Activated CD8-positive, alpha-beta memory T cell treated with anti-CD3 and anti-CD28 coated beads, Interleukin-2, amount 50 U/mL, for 1 hour (primary cell): ENCODE data around the gene CFAP141.
"Not testable (repeated sequence)": the region's sequence is repeated elsewhere in the genome, so short reads cannot be mapped to it uniquely, and the experiment has no call there.

Experiments
- DNase-seq: peaks from one replicate; pipeline ENCODE4 v3.0.0-alpha.2; 2020; ENCODE audit errors: extremely low read depth

CFAP141 gene

DNA sequence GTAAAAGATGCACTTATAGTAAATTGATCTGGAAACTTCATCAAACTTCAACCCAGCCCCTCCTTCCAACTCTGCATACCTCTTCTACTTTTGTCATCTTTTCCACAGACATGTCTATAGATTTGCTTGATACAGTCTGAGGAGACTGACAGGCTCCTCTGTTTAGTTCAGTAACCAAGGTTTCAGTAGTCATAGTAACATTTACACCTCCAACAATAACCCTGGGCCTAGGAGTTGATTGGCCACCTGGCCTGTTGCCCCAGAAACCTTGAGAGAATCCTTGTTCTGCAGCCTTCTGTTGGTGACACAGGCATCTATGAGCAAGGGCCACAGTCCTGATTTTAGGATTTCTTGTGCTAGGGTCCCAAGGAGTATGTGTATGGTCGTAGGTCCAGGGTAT is at the start of gene CFAP141:
Gene CFAP141 (minus strand): TSS at position 138 of the 400 bp plus-strand sequence. CDS start 26 bp downstream, at position 112.
- DNase-seq, result no peak

DNA sequence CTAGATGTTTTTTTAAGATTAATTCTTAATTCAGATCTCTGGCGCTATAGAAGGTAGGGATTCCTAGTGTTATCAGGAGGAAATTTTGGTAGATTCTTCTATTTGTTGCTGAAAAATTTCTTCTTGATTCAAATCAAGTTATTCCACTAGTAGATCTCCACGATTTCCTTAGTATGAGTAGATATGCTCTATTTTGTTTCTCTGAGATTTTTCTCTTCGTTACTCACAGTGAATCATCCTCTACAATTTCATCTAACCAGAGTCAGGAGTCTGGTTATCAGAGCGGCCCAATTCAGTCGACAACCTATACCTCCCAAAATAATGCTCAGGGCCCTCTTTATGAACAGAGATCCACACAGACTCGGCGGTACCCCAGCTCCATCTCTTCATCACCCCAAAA is 47.5 kb upstream of the CFAP141 start:
- no peak for DNase-seq

DNA sequence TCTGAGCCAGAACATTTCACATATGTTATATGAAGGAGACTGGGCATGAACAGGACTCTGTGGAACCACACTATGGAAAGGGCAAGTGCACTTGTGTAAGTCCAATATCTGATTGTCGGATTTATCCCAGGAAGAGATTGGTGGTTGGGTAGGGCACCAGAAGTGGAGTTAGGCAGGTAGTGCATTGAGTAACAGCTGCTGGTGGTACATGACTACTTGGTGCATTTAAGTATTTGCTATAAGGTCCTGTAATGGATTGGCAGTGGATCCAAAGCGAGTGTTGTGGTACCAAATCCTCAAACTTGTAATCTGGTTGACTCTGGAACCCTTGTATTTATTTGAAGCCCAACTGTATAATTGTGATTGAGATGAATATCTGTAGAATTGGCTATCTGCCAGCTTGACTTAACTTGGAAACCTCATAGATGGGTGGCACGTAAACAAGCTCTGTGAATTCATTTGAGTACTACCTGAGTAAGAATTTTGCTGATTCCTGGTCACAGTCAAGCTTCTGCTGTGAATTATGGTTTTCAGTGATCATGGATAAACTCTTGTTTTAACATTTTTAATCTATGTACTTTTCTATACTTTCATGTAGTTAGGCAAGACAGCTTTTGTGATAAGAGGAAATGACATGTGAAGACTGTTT is 35.7 kb upstream of the CFAP141 start:
- DNase-seq, result no peak

DNA sequence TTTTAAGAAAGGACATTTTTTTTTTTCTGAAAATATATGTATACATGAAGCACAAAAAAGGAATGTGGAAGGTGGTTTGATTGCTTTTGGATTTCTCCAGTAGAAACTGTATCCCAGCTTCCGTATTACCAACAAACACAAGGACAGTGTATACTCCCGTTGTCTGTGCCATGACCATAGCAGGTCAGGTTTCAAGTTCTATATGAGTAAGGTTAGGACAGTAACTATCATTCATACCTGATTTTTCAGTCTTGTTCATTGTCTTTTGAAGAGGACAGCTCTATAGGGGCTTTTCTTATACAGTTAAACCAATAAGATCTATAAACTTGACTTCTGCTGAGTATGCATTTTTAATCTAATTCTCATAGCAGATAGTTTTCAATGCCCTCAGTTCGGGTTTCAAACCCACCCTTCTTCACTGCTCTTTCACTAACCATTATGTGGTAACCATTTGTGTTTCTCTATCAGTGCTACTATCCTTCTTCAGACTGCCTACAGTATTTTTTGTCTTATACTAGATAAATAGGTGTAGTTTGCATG is 34.2 kb upstream of the CFAP141 start:
- no peak for DNase-seq

DNA sequence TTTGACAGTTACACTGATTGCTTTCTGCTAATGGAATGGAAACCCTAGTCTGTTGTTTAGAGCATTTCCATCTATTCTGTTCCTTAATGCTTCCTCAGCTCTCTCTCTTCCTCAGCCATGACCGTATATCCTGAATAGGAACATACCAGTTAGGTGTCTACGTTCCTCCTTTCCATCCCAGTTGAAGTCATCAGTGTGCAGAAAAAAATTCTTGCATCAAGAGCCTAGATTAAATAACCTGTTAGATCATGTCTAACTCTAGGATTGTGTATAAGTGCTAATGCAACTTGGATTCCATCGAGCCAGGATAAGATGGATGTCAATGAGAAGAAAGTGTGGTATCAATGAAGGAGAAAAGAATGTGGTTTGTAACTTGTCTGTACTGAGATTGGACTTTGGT is 33.4 kb upstream of the CFAP141 start:
- DNase-seq, result no peak

DNA sequence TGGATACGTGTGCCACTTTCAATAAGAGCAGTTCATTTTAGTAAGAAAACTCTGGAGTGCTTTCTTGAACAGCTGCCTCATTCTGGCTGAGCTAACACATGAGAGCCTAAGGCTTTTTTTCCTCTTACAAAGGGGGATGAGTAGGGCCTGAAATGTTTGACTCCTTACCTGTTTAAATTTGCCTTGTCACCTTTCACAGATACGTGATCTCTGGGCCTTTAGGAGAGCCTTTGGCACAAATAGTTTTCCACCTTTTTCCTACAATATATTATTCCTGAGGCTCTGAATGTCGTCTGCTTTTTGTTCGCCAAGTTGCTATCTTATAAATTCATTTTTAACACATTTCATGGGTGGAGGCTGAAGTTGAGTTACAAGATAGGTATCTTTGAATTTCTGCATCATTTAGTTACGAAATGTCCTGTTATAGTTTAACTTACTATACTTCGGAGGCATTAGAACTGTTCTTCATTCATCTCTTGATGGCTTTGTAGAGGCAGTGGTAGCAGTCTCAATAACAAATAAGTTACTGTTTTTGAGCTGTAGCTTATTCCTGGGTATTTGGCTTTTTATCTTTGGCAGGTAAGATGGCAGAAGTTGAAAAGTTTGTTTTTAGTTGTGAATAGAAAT is 31.9 kb upstream of the CFAP141 start:
- no peak for DNase-seq

DNA sequence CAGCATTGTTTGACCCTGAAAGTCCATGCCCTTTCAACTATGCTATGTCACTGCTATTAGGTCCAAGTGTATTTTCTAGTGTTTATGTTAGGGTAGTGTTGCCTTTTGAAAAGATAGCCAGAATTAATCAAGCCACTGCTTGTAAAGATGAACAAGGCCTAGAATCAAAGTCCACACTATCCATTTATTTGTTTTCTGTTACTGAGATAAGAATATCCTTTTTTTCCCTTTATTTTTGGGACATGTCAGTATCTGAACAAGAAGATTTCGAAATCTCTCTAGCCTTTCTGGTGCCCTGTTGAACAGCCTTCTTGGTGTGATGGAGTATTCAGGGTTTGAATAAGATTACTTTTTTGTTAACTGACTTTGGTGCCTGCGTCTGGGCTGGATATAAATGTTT is 31.3 kb upstream of the CFAP141 start:
- DNase-seq, result no peak

DNA sequence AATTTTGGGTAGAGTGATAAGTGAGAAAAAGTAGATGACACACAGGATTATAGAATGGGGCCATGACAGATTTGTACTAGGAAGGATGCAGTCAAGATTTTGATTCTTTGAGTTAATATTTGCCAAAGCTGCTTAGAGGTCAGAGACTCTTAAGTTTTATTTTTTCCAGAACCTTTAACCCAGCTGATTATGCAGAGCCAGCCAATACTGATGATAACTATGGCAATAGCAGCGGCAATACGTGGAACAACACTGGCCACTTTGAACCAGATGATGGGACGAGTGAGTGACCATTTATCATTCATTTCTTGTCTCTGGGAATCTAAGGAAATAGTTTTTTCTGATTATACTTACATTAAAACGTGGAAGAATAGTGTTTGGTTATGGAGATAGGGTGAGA is 30.7 kb upstream of the CFAP141 start:
- no peak for DNase-seq

DNA sequence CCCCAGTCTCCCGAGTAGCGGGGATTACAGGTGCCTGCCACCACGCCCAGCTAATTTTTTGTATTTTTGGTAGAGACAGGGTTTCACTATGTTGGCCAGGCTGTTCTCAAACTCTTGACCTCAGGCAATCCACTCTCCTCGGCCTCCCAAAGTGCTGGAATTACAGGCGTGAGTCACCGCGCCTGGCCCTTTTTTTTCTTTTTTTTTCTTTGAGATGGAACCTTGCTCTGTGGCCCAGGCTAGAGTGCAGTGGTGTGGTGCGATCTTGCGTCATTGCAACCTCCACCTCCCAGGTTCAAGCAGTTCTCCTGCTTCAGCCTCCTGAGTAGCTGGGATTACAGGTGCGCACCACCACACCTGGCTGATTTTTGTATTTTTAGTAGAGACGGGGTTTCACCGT is 27.0 kb upstream of the CFAP141 start:
- not testable (repeated sequence) for DNase-seq

DNA sequence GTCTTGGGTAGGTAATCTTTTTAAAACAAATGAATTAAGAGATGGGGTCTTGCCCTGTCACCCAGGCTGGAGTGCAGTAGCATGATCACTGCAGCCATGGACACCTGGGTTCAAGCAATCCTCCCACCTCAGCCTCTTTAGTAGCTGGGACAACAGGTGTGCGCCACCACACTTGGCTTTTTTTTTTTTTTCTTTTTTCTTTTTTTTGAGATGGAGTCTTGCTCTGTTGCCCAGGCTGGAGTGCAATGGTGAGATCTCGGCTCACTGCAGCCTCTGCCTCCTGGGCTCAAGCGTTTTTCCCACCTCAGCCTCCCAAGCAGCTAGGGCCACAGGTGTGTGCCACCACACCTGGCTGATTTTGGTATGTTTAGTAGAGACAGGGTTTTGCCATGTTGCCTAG is 25.0 kb upstream of the CFAP141 start:
- not testable (repeated sequence) for DNase-seq

DNA sequence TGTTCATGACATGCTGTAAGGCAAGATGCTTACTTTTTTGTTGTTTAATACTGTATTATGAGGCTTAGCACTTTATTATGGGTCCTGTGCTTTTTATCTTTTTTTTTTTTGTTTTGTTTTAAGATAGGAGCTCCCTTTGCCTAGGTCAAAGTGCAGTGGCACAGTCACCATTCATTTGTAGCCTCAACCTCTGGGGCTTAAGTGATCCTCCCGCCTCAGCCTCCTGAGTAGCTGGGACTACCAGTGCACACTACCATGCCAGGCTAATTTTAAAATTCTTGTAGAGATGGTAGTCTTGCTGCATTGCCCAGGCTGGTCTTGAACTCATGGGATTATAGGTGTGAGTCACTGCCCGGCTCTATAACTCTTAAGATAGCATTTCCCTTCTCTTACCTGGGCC is 19.2 kb upstream of the CFAP141 start:
- no peak for DNase-seq

DNA sequence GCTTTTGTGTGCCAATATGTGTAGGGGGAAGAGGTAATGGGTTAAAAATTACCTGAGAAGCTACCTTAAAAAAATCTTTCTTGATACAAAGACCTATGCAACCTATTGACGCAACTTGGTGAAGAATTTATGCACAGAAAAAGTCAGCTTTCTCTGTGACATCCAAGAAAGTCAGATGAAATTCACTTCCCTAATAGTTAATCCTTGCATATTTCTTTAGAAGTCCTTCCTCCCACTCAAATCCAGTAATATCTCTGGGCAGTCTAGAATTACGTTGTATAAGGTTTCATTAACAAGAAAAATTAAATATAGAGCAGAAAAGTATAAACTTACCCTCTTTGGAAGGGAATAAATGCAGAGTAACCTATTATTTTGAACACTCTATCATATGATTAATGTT is 17.5 kb upstream of the CFAP141 start:
- DNase-seq, result no peak

DNA sequence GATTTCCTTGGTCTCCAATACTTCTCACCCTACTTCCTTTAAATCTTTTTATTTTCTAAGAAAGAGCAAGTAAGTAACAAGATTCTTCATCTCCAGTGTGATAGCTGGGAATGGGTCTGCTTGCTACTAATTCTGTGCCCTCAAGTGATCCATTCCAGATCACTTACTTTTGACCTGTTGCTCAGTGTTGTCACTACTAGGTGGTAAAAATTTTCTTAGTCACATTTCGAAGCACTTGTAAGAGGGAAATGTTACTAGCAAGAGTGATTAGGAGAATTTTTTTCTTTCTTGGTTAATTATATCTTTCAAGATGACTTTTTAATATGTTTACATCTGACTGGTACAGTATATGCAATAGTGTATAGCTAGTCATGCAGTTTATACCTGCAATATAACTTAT is 16.8 kb upstream of the CFAP141 start:
- no peak for DNase-seq

DNA sequence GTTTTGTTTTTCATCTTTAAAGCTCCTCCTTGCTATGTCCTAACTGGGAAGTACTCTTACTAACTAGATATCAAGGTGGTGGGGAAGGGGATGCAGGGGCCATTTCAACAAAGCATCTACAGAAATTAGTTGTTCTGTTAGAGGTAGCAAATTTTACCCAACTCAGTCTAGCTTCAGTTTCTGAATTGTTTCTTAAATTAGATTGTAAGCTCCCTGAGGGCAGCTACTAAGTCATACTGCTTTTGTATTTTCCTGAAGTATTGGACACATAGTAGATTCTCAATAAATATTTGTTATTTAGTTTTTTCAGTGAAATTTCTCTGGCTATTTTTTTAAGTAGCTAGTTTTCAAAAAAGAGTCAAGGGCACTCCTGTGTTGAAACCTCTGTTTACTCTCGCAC is 16.4 kb upstream of the CFAP141 start:
- DNase-seq, result no peak

DNA sequence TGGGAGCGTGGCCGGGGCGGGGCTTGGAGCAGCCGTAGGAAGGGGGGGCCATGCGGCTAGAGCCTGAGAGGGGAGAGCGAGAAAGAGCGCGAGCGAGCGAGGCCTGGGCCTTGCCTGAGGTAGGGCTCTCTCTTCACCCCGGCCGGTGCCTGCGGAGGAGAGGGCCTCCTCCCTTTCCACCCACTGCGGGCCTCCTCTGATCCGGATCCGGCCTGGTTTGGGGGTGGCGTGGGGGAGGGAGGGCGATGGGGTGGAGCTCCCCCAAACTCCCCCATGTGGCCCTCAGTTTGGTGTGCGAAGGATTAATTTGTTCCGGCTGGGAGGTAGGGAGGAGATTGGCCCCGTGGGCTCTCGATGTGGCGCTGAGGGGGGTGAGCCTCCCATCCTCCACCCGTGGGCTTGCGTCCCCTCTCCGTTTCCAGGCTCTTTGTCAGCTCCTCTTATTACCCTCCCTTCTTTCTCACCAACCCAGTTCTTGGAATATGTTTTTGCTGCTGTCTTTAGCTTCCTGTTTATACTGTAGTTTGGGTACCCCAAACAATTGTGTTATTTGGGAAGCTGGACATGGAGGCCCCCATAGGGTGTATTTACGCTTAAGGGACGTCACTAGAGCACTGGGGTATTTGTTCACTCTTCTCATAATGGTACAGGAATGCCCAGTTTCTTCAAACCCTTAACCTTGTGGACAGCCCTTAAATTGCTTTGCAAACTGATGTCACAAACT is 15.3 kb upstream of the CFAP141 start:
- peak; percentile 34 for DNase-seq

DNA sequence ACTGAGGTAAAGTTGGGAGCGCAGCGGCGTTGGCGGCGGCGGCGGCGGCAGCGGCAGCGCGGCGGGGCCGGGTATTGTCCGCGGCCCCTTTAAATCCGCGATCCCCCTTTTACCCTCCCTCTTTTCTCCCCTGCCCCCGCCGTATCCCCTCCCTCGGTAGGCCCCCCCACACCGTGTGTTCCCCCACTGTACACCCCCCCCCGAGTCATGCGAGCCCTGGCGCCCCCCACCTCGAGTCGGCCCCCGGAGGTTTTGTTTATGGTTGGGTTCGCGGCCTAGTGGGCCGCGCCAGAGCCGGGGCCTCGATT is 14.8 kb upstream of the CFAP141 start:
- no peak for DNase-seq

DNA sequence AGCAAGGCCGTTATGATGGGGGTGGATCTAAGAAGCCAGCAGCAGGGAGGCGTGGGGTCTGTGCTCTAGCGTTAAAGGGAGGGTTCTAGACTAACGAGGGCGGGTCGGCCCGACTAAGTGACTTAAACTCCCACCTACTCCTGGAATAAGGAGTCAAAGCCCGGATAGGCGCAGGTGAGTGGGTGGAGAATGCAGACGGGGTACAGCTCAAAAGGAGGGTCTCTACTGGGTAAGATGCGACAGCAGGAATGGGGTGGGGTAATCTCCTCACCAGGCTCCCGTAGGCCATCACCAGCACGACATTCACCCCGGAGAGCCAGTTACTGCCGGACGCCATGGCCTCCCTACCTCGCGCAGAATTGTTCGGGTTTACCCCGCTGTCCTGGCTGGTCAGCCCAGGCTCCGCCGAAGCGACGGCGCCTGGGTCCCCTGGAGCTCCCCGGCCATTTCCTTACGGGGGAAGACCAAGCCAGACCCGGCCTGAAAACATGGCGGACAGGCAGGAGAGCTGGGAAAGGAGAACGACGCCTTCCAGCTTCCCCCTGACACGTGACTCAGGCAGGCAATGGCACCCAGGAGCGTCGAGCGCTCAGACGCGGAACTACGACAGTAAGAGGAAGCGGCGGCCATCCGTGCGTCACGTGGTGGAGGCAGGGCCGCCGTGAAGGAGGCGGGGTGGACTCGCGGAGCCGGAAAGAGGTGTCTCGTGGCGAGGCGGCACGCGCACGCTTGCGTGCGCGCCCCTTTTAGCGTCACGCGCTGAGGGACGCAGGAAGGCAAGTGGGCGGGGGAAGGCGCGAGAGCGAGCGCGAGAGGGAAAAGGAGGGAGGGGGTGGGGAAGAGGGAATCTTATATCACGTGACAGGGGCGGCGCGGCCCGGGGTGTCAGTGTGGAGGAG is 14.2 kb upstream of the CFAP141 start, which contains the start of gene UBAP2L:
Gene UBAP2L (plus strand): TSS at position 885 of the 899 bp plus-strand sequence. CDS start 4,169 bp downstream, outside the sequence.
- DNase-seq, result peak; percentile 94

DNA sequence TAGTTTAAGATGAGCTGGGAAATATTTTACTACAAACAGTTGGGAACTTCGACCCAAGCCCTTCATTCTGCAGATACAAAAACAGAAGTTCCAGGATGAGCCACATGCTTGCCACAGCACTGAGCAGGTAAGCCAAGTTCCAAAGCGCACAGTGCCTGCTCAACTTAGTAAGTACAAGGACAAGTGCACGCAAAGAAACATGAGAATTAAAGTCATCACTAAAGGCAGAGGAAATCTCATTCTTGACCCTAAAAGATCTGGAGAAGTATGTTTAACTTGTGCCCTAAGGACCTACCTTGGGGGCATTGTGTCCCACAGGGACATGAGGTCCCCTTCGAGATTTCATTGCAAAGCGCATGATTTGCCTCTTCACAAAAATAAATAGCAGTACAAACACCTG is 13.4 kb upstream of the CFAP141 start:
- DNase-seq, result no peak

DNA sequence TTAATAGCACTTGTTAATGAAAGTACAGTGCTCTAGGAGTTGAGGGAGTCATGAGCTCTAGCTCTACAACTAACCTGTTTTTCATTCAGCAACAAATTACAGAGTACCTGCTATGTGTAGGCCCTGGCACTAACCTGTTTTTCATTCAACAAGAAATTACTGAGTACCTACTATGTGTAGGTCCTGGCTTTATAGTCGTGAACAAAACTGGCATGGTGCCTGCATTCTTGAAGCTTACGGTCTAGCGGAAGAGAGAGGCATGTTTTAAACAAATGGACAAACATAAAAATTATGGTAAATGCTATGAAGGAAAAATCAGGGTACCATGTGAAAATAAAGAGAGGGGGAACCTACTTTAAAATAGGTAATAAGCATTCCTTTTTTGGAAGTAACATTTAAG is 12.4 kb upstream of the CFAP141 start:
- DNase-seq, result no peak

DNA sequence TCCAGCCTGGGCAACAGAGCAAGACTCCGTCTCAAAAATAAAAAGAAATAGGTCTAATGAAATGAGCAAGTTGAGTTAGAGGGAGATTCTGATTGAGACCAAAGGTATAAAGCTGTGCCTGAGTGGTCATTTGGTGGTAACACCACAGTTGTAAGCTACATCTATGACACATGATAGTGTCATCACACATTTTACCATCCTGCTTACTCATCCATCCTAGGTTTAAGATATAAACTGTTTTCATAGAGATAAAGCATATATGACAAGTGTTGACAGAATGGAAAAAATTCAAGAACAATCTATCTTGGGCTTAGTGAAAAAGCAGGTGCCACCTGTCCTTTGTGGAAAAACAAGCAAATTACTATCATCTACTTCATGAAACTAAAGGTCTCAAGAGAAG is 7.1 kb upstream of the CFAP141 start:
- DNase-seq, result no peak

DNA sequence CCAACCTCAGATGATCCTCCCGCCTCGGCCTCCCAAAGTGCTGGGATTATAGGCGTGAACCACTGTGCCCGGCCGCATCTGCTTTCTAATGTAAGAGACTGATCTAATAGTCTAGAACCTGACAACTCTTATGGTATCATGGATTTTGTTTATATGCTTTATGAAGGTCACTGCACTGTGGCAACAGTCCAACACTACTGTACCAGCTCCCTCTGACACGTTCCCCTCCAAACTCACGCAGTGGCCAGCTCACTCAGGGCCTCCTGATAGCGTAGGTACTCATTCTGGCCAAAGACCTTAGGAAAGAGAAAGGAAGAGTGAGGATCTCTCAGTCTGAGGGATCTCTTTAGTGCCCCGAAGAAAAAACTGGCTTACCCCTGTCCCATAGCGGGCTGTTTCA is 6.0 kb upstream of the CFAP141 start:
- DNase-seq, result no peak
